ENCODE measurements around the gene DLG1. TPM values are rescaled to one million over a fixed set of nuclear protein-coding genes. Genes with fewer than 3 reads are reported as not detected.
A peak's percentile ranks its signal among the peaks of the same experiment; 100 is the strongest.

Gene DLG1
- total RNA-seq, 1 donor from 2014 or later, result 99.6 TPM

DNA sequence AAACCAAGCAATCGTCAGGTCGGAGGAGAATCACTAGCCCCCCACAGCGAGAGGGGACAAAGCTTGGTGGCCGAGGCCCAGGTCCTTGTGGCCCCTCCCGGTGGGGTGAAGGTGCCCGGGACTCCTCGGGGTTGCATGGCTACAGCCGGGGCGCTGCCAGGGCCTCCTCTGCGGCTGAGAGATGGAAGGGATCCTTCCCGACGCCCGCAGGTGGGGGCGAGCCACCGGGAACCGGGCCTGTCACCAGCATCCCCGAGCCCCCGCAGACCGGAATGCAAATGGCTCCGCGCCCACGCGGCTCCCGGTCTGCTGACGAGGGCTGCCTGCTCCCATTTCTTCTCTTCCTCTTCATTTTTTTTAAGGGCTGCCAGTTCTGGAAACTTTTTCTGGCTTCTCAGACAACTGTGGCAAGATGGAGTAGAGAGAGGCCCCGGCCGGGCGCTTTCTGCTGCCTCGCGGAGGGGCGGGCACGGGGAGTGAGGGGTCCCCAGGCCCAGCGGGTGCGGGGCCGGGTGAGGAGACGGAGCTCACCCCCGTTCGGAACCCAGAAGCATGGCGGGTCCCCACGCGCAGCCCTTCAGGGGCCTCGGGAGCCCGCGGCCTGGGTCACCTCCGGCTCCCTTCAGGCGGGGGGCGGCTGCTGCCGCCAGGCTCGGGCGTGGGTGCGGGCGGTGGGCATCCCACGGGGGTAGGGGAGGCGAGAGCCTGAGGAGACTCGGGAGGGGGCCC is 296.3 kb downstream of the DLG1 start:
- H3K4me1 Mint-ChIP-seq (ENCODE audit: low read depth), result peaks cover 9% of the 10 kb centered on the region
- peak overlapping the region; percentile 87 for H3K27ac Mint-ChIP-seq
- DNase-seq (ENCODE audit: low spot score, unreplicated experiment), result no peak
- no peaks in the 10 kb centered on the region for H3K9me3 Mint-ChIP-seq (ENCODE audit: low read depth)
- H3K27me3 Mint-ChIP-seq, result peaks cover 16% of the 10 kb centered on the region
- peak overlapping the region; percentile 70 for H3K4me3 Mint-ChIP-seq (ENCODE audit: low read depth)
- TF ChIP-seq, protein P1, sequence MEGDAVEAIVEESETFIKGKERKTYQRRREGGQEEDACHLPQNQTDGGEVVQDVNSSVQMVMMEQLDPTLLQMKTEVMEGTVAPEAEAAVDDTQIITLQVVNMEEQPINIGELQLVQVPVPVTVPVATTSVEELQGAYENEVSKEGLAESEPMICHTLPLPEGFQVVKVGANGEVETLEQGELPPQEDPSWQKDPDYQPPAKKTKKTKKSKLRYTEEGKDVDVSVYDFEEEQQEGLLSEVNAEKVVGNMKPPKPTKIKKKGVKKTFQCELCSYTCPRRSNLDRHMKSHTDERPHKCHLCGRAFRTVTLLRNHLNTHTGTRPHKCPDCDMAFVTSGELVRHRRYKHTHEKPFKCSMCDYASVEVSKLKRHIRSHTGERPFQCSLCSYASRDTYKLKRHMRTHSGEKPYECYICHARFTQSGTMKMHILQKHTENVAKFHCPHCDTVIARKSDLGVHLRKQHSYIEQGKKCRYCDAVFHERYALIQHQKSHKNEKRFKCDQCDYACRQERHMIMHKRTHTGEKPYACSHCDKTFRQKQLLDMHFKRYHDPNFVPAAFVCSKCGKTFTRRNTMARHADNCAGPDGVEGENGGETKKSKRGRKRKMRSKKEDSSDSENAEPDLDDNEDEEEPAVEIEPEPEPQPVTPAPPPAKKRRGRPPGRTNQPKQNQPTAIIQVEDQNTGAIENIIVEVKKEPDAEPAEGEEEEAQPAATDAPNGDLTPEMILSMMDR (IDR thresholded peaks at IDR 0.05; ENCODE audit: unreplicated experiment), result no peak
- H3K36me3 Mint-ChIP-seq (ENCODE audit: insufficient read depth), result peaks cover 7% of the 10 kb centered on the region

DNA sequence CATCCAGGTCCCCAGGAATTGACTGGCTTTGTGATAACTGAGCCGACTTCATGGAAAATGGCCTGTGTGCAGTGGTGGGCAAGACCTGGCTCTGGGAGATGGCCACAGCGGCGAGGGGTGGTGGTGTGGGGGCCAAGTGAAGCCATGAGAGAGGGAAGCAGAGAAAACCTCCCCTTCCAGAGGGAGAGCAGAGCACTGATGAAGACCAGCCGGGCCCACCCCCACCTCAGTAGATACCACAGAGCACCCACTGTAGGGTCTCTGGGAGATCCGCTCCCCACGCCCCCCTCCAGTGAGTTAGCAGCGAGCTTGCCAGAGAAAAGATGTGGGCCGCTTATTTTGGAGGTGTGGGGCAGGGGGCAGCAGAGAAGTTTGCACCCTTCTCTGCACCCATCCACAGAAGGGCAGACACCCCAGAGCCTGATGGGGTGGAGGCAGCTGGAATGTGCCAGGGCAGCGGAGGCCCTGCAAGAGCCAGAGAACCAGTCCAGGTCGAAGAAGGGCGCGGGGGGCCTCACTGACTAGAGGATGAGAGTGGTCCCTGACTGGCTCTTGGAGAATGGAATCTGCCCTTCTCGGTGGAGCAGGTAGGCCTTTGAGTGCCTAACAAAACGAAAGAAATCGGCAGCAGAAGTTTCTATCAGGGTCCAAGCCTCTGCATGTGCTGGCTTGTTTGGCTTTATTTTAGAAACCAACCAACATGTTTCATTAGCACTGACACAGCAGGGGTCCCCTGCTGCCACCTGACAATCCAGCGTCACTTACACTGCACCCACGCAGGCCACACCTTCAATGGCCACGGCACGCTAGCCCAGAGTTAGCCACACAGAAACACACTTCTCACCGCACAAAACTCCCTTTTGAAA is 297.1 kb downstream of the DLG1 start:
- H3K9me3 Mint-ChIP-seq (ENCODE audit: low read depth), result no peaks in the 10 kb centered on the region
- peaks cover 7% of the 10 kb centered on the region for H3K36me3 Mint-ChIP-seq (ENCODE audit: insufficient read depth)
- TF ChIP-seq, protein P1 (IDR thresholded peaks at IDR 0.05; ENCODE audit: unreplicated experiment), result no peak
- peak overlapping the region; percentile 70 for H3K4me3 Mint-ChIP-seq (ENCODE audit: low read depth)
- H3K4me1 Mint-ChIP-seq (ENCODE audit: low read depth), result peaks cover 9% of the 10 kb centered on the region
- DNase-seq (ENCODE audit: low spot score, unreplicated experiment), result no peak
- H3K27me3 Mint-ChIP-seq, result peaks cover 16% of the 10 kb centered on the region
- peak overlapping the region; percentile 87 for H3K27ac Mint-ChIP-seq

DNA sequence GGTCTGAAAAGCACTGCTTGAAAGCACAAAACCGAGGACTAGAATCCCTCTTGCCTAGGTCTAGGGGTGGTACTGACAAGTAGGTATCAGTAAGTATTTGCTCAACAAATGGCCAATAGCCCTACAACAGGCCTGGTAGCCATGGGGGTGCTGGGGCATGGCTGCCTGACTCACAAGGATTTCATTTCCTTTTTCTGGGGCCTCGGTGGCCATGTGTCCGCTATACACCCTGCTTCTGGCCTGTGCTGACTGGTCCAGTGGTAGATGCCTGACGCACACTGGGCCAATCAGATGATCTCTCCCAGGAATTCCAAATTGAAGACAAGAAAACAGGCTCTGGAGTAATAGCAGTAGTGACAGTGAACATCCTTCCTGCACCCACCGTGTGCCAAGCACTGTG is 298.2 kb downstream of the DLG1 start:
- no peak overlapping the region for H3K4me3 Mint-ChIP-seq (ENCODE audit: low read depth)
- DNase-seq (ENCODE audit: low spot score, unreplicated experiment), result no peak
- H3K36me3 Mint-ChIP-seq (ENCODE audit: insufficient read depth), result peaks cover 2% of the 10 kb centered on the region
- H3K4me1 Mint-ChIP-seq (ENCODE audit: low read depth), result peaks cover 9% of the 10 kb centered on the region
- H3K9me3 Mint-ChIP-seq (ENCODE audit: low read depth), result no peaks in the 10 kb centered on the region
- H3K27me3 Mint-ChIP-seq, result peaks cover 12% of the 10 kb centered on the region
- H3K27ac Mint-ChIP-seq, result no peak overlapping the region
- TF ChIP-seq, protein P1 (IDR thresholded peaks at IDR 0.05; ENCODE audit: unreplicated experiment), result no peak

DNA sequence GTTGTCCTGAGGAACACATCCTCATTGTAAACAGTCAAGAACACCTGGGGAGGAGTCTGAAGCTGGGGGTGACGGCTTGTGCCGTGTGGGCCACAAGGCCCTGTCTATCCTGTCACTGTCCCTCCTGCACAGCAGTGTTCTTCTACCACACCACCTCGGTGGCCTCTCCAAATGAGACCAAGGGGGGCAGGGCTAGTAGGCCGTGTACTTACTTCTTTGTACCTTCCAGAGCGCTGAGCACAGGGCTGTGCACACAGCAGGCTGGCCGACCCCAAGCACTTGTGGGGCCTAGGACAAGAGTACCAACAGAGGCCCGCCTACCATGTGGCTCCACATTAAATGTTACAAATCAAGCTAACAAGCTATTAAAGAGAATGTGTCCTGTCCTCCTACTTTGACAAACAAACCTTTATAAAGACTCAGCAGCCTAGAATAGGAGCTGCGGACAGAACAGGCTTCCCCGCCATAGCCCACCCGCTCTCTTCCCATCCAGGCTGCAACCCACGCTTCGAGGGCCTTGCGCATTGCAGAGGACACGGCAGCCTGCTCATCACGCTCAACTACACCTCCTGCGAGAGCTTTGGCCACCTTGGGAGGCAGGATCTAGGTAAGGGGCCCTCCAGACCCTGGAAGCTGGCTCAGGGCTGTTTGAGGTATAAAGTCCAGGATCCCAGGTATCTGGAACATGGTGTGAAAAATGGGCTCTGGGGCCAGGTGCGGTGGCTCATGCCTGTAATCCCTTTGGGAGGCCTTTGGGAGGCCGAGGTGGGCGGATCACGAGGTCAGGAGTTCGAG is 299.2 kb downstream of the DLG1 start:
- Mint-ChIP-seq H3K9me3 (ENCODE audit: low read depth) (no peaks in the 10 kb centered on the region), H3K36me3 (ENCODE audit: insufficient read depth) (no peaks in the 10 kb centered on the region), H3K27me3 (peaks cover 3% of the 10 kb centered on the region), H3K27ac (no peak overlapping the region), H3K4me3 (ENCODE audit: low read depth) (no peak overlapping the region), H3K4me1 (ENCODE audit: low read depth) (peaks cover 5% of the 10 kb centered on the region)
- no peak for DNase-seq (ENCODE audit: low spot score, unreplicated experiment)
- TF ChIP-seq, protein P1 (IDR thresholded peaks at IDR 0.05; ENCODE audit: unreplicated experiment), result no peak

DNA sequence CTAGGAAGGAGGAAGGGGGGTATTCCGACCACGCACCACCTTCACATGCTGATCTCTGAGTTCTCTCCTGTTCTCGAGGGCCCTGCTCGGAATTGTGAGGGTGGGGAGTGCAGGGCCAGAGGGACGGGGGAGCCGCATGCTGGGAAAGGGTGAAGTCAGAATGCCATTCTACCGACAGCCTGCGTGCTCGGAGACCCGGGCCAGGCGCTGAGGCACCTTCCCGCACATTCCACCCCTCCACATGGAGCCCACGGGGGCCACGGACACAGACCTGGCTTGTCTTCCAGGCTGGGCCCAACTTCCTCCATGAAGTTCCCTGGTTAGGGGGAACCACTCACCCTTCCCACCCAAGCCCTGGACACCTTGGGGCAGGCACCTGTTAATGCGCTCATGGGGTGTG is 301.1 kb downstream of the DLG1 start:
- H3K27me3 Mint-ChIP-seq, result peaks cover 3% of the 10 kb centered on the region
- H3K4me1 Mint-ChIP-seq (ENCODE audit: low read depth), result peaks cover 1% of the 10 kb centered on the region
- DNase-seq (ENCODE audit: low spot score, unreplicated experiment), result no peak
- TF ChIP-seq, protein P1 (IDR thresholded peaks at IDR 0.05; ENCODE audit: unreplicated experiment), result no peak
- H3K4me3 Mint-ChIP-seq (ENCODE audit: low read depth), result no peak overlapping the region
- no peak overlapping the region for H3K27ac Mint-ChIP-seq
- no peaks in the 10 kb centered on the region for H3K9me3 Mint-ChIP-seq (ENCODE audit: low read depth)
- no peaks in the 10 kb centered on the region for H3K36me3 Mint-ChIP-seq (ENCODE audit: insufficient read depth)
